HG02571 (cell line): ENCODE results near the gene PRSS16.
"Not testable (repeated sequence)": the region's sequence is repeated elsewhere in the genome, so short reads cannot be mapped to it uniquely, and the experiment has no call there.

ENCODE experiments used
- ATAC-seq: cut with Tn5 transposase; IDR thresholded peaks from one replicate; pipeline ENCODE4 v1.9.1; 2021; ENCODE audit warnings: mild to moderate bottlenecking, moderate library complexity; ENCODE audit not compliant: unreplicated experiment

PRSS16 gene

GRCh38 chr6:27247133-27247836, at the start of gene PRSS16:
Gene PRSS16, plus strand, starts transcription at chr6:27247701. Its CDS starts 37 bp downstream, at chr6:27247738.
- no peak for ATAC-seq

DNA sequence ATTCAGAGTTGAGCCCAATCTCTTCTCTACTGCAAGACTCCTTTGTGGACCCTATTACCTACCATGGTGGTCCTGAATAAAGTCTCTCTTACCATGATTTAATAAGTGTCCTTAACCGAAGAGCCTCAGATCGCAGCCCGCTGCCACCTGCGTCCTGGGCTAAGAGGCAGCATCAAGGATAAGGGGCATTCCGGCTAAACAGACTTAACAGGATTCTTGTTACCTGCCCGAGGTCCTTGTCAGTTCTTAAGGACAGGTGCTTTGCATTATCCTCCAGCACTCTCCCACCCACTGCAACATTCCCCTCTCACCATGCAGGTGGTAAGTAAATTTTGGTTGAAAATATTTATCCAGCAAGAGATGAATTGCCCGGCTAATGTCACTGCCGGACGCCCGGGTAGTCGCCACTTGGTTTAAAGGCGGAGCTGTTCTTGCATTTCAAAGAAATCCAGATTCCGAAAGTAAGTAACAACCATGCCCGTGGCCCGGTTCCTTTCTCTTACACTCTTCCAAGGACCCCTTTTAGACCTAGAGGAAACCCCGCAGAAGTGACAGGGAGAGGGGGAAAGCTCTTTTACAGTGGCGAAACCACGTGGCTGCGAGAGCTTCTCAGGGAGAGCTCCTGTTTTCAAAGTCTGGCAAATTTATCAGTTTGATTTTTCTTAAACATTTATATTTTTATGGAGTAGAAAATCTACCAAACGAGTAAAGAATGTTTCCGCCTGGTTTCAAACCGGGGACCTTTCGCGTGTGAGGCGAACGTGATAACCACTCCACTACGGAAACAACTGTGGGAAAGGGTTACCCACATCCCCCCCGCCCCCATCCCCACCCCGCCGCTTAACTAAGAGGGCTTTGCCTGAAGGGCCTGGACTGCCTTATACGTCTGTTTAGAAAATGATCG, 41.9 kb upstream of the PRSS16 start:
- no peak for ATAC-seq

DNA sequence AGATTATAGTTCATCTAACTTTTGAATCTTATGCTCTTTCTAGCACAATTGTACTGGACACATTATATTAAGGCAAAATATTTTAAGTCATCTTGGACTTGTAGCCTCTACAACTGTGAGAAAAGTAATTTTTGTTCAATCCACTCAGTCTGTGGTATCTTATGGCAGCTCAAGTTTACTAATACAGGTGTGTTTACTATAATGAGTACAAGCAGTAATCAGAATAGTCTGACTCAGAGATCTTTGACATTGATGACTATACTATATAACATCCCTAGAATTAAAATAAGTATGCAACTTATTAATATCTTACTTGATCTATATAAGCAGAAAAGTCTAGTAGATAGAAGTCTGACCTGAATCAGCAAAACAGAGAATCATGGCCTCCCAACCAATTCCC, 40.7 kb upstream of the PRSS16 start:
- ATAC-seq = no peak

DNA sequence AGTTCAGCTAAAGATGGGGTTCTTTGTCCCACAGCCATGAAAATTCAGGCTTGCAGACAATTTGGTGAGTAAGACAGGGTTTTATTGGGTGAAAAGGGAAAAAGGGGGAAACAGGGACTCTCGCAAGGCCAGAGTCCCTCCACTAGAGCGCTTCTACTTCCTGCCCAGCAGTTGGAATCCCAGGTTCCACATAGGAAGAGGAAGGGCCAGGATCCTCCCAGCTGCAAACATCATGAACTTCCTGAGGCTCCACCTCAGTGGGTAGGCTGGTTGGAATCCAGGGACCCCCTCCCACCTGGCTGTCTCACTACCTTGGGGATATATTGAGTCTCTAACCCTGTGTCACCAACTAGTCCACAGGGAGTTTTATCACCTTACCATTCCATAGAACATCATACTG, 39.5 kb upstream of the PRSS16 start:
- ATAC-seq = no peak

GRCh38 chr6:27209196-27209595, 38.3 kb upstream of the PRSS16 start:
- no peak for ATAC-seq

DNA sequence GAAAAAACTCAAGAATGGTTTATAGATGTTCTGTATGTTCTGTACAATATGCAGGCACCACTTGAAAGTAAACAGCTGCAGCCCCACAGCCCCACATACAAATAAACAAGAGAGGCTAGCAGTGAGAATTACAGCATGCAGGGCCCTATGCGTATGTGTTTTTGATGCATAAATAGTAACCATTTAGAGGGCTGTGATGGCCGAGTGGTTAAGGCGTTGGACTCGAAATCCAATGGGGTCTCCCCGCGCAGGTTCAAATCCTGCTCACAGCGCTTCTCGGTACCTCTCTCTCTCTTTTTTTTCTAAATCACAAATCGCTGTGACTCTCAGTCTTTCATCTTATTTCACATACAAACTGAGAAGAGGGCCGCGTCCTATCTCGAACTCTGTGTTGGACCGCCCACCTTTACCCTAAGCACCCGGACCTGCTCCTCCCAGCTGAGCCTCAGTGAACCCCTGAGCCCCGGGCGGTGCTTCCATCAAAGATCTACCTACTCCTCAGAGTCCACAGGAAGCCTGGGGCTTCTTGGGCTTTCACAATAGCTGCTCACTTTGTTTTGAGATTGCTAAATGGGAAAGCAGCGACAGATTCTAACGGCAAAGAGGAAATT, 37.7 kb upstream of the PRSS16 start:
- ATAC-seq = no peak

DNA sequence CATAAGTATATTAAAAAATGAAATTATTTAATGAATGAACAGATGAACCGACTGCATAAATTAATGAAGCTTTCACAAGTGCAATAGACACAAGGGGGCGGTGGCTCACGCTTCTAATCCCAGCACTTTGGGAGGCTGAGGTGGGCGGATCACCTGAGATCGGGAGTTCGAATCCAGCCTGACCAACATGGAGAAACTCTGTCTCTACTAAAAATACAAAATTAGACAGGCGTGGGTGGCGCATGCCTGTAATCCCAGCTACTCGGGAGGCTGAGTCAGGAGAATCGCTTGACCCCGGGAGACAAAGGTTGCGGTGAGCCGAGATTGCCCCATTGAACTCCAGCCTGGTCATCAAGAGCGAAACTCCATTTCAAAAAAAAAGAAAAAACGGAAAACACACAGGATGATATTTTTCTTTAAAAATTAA, 34.4 kb upstream of the PRSS16 start:
- ATAC-seq = not testable (repeated sequence)

DNA sequence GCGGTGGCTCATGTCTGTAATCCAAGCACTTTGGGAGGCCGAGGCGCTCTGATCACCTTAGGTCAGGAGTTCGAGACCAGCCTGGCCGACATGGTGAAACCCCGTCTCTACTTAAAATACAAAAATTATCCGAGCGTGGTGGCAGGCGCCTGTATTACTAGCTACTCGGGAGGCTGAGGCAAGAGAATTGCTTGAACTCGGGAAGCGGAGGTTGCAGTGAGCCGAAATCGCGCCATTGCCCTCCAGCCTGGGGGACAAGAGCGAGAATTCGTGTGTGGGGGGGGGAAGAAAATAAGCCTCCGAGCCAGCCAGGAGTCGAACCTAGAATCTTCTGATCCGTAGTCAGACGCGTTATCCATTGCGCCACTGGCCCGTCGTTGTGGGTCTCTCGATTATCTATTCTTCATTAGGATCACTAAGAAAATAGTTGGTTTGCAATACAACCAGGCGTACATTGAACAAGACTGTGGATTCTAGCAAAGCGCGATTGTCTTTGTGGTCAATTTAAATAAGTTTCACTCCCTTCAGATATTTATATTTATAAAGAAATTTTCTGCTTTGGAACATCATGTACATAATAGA, 33.9 kb upstream of the PRSS16 start:
- ATAC-seq = no peak

DNA sequence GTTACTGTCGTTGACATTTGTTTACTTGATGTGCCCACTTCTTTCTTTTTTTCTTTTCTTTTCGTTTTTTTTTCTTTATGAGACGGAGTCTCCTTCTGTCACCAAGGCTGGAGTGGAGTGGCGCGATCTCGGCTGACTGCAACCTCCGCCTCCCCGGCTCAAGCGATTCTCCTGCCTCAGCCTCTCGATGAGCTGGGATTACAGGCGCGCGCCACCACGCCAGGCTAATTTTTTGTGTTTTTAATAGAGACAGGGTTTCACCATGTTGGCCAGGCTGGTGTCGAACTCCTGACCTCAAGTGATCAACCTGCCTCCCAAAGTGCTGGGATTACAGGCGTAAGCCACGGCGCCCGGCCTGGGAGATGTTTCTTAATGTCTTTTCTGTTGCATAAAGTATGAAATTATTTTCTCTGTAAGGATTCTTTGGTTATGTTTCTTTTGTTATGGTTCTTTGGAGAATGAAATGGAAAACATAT, 33.3 kb upstream of the PRSS16 start:
- ATAC-seq = no peak

GRCh38 chr6:27216874-27217273, 30.6 kb upstream of the PRSS16 start:
- no peak for ATAC-seq

- not testable (repeated sequence) for ATAC-seq
These were observed 24.5 kb upstream of the PRSS16 start for GRCh38 chr6:27222971-27223370.

- no peak for ATAC-seq
These were observed 22.8 kb upstream of the PRSS16 start for GRCh38 chr6:27224729-27225128.

DNA sequence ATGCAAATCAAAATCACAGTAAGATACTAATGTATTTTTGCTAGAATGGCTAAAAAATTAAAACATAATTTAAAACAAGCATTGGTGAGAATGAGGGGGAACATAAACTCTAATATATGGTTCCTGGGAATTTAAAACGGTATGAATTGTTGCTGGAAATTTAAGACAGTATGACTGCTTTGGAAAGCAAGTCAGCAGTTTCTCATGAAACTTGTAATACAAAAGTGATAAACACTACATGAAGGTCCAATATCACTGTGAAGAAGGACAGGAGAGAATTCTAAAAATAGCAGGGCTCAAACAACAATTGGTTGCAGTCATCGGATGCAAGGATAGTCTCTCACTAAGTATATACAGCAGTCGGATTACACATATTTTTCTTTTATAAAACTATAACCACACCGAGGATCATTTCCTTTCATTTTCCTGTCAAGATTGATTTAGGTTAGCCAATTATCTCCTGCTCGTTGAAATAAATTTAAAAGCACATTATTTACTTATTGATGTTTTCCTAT, 18.5 kb upstream of the PRSS16 start:
- ATAC-seq = no peak

DNA sequence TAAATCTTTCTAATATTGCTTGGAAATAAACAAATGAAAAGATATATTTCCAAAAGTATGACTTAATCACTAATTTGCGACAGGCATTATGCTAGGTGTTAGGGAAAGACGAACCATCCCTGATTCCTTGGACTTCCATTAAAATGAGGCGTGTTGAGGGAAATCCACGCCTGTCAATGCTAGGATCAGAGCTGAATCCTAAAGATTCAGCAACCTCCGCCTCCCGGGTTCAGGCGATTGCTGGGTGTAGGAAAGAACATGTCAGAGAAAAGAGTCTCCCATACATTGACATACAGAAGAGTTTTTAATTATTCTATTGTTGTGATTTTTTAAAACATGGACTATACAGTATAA, 16.8 kb upstream of the PRSS16 start:
- no peak for ATAC-seq

DNA sequence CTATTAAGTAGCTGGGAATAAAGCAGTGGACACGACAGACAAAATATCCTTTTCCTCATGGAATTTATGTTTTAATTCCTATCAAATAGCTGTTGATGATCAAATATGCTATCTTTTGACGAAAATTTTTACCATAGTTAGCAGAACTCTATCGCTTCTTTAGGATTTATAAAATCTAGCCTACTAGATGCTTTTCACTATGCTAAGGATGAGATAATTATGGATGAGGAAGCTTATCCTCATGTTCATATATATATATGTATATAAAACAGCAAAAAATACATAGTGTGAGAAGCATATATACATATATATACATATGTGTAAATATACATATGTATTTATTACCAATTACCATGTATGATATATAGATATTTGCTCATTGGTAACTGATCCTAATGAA, 12.9 kb upstream of the PRSS16 start:
- ATAC-seq = no peak

DNA sequence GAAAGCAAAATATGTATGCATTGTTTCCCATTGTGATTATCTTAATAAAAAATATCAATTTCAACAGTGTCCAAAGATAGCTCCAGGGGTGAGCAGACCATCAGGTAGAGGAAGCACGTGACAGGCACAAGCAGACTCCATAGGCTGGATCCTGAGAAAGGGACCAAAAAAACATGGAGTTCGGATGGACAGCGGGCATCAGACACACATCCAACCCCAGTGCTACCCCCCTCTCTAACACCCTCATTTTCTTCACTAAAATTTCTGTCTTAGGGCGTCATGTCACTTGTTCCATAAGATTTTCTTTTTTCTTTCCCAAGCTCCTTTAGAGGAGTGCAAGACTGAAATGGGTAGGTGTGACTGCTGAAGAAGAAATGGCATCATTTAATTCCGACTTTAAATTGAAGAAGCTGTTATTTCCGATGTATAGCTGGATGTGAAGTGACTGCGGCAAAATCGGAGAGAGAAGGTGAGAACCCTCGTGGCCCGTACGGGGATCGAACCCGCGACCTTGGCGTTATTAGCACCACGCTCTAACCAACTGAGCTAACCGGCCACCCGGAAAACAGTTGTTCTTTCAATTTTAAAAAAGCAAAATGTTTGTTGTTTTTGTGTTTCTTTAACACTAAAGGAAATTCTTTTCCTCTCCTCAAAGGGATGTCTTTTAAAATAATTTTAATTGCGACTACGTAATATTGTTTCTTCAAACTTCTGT, 10.3 kb upstream of the PRSS16 start:
- ATAC-seq = no peak

- no peak for ATAC-seq
These were observed 9.2 kb upstream of the PRSS16 start for GRCh38 chr6:27238010-27238983.

GRCh38 chr6:27239258-27239657, 8.2 kb upstream of the PRSS16 start:
- no peak for ATAC-seq

DNA sequence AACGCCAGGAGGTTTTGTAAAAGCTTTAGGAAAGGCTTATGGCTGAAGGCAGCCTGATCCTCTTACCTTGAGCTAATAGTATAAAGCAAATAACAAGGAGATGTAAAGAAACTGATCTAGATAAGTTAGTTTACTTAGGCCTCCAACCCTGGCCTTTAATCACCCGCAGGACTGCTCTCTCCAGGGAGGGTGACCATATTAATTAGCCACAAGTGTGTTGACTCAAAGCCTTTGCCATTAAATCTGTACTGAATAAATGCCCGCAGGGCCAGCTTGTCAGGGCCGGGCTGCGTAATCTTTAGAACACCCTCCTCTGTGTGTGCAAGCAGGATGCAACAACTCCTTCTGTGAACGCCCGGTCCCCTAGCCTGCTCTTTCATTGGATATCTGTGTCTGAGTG, 6.1 kb upstream of the PRSS16 start:
- ATAC-seq = no peak
